HCT116 (cell line): ENCODE results near the gene DOK7. TPM values are rescaled to one million over a fixed set of nuclear protein-coding genes. Genes with fewer than 3 reads are reported as not detected.

ENCODE experiments used
- ATAC-seq: fragments of 200-7000 bp; cut with Tn5 transposase; 2 replicates; pipeline ENCODE4 v1.9.1; 2020; ENCODE audit warnings: mild to moderate bottlenecking, moderate library complexity
- BruUV-seq: library from RNA; stranded (reverse); fragments of 400-500 nt; replicated peaks from 2 replicates; lab custom pipeline; 2021; lab: Mats Ljungman, UMichigan
- CTCF ChIA-PET: fragments of 300-600 bp; sonication (Branson Sonifier 250); formaldehyde crosslinking; loops from one replicate; lab custom pipeline; 2021; ENCODE audit warnings: antibody characterized with exemption; lab: Charles Lee
- POLR2A ChIA-PET: fragments of 300-600, 350-600 bp; sonication (Branson Sonifier 250); formaldehyde crosslinking; loops from one replicate; lab custom pipeline; 2021; ENCODE audit warnings: antibody characterized with exemption; lab: Charles Lee
- RAD21 ChIA-PET, 2 experiments: fragments of 300-600 bp; sonication (Branson Sonifier 250); formaldehyde crosslinking; loops; one replicate each; lab custom pipeline; 2023; ENCODE audit warnings: low total read pairs in 2 of 2; ENCODE audit not compliant: uncharacterized antibody in 2 of 2, unreplicated experiment in 2 of 2, low non-redundant PET in 1 of 2; lab: Charles Lee
- DNase-seq: peaks from one replicate; pipeline ENCODE4 v3.0.0-alpha.2; 2010; ENCODE audit warnings: low read depth, low spot score
- H2AFZ ChIP-seq: fragments of 200-600 bp; shearing (Covaris generic), sonication (generic); 2 replicates; pipeline ENCODE4 v1.6.1; 2017; ENCODE audit warnings: low read depth, mixed run types, mixed read lengths, antibody characterized with exemption, low read length; ENCODE audit not compliant: poor library complexity, severe bottlenecking
- H3K27ac ChIP-seq: 2 replicates; pipeline ENCODE4 v1.5.1; 2012; ENCODE audit warnings: low read depth, low read length
- H3K27me3 ChIP-seq: fragments of 200-600 bp; sonication (generic); 2 replicates; pipeline ENCODE4 v1.6.1; 2016; ENCODE audit warnings: mixed run types, low read length, mixed read lengths; ENCODE audit not compliant: insufficient read depth
- H3K36me3 ChIP-seq, 2 experiments: fragments of 200-500 bp in 1 of 2; fragments of 200-600 bp in 1 of 2; sonication (Bioruptor generic) in 1 of 2; sonication (generic) in 1 of 2; 2 replicates each; pipeline versions ENCODE4 v1.5.1 to v1.6.1; 2014 to 2016; ENCODE audit warnings: low read length in 2 of 2, inconsistent platforms in 1 of 2, mixed read lengths in 1 of 2, mixed run types in 1 of 2; ENCODE audit not compliant: insufficient read depth in 2 of 2, control insufficient read depth in 1 of 2
- H3K4me1 ChIP-seq, 2 experiments: fragments of 200-600 bp in 1 of 2; sonication (generic) in 1 of 2; 2 replicates each; pipeline versions ENCODE4 v1.5.1 to v1.6.1; 2012 to 2017; ENCODE audit warnings: low read length in 2 of 2, inconsistent platforms in 1 of 2, mild to moderate bottlenecking in 1 of 2, mixed read lengths in 1 of 2, mixed run types in 1 of 2, moderate library complexity in 1 of 2; ENCODE audit not compliant: insufficient read depth in 2 of 2, control insufficient read depth in 1 of 2
- H3K4me2 ChIP-seq: fragments of 200-600 bp; sonication (generic); 2 replicates; pipeline ENCODE4 v1.6.1; 2017; ENCODE audit warnings: mixed run types, low read length, mixed read lengths
- H3K4me3 ChIP-seq, 2 experiments: fragments of 200-600 bp in 1 of 2; sonication (generic) in 1 of 2; replicated peaks in 1 of 2; 2 replicates each; pipeline ENCODE4 v1.5.1; 2011 to 2016; ENCODE audit warnings: low read length in 2 of 2, control low read depth in 1 of 2, low read depth in 1 of 2, mild to moderate bottlenecking in 1 of 2, mixed read lengths in 1 of 2, mixed run types in 1 of 2
- H3K79me2 ChIP-seq: fragments of 200-600 bp; sonication (generic); 2 replicates; pipeline ENCODE4 v1.6.1; 2017; ENCODE audit warnings: mild to moderate bottlenecking, mixed run types, low read length, moderate library complexity, mixed read lengths; ENCODE audit not compliant: insufficient read depth
- H3K9ac ChIP-seq: fragments of 200-600 bp; sonication (generic); 2 replicates; pipeline ENCODE4 v1.6.1; 2016; ENCODE audit warnings: low read length, mixed read lengths
- H3K9me2 ChIP-seq: fragments of 200-600 bp; sonication (generic), shearing (Covaris generic); 2 replicates; pipeline ENCODE4 v1.6.1; 2017; ENCODE audit warnings: mixed run types, mild to moderate bottlenecking, moderate library complexity; ENCODE audit not compliant: insufficient read depth
- H3K9me3 ChIP-seq, 2 experiments: fragments of 200-500 bp in 1 of 2; fragments of 200-600 bp in 1 of 2; sonication (Bioruptor generic) in 1 of 2; sonication (generic) in 1 of 2; 2 replicates each; pipeline ENCODE4 v1.6.1; 2014 to 2017; ENCODE audit warnings: low read length in 2 of 2, mixed read lengths in 2 of 2, inconsistent platforms in 1 of 2, low read depth in 1 of 2, mild to moderate bottlenecking in 1 of 2, mixed run types in 1 of 2, moderate library complexity in 1 of 2; ENCODE audit not compliant: control insufficient read depth in 1 of 2, insufficient read depth in 1 of 2
- H4K20me1 ChIP-seq: fragments of 200-600 bp; sonication (generic), shearing (Covaris generic); 2 replicates; pipeline ENCODE4 v1.6.1; 2017; ENCODE audit warnings: mixed run types, mild to moderate bottlenecking, moderate library complexity; ENCODE audit not compliant: insufficient read depth
- ATF3 ChIP-seq: IDR thresholded peaks from 2 replicates; pipeline ENCODE4 v1.6.1; 2012
- CTCF ChIP-seq, 3 experiments: fragments of 200-600 bp in 1 of 3; sonication (generic) in 1 of 3; IDR thresholded peaks in 2 of 3; conservative IDR thresholded peaks in 1 of 3; 2 replicates each; pipeline ENCODE4 v1.5.1; 2012 to 2017; ENCODE audit warnings: low read depth in 2 of 3, low read length in 2 of 3, antibody characterized with exemption in 1 of 3, borderline replicate concordance in 1 of 3, control low read depth in 1 of 3, mild to moderate bottlenecking in 1 of 3, mixed read lengths in 1 of 3, mixed run types in 1 of 3, moderate library complexity in 1 of 3; ENCODE audit not compliant: insufficient read depth in 1 of 3
- ELF1 ChIP-seq: IDR thresholded peaks from 2 replicates; pipeline ENCODE4 v1.6.1; 2012; ENCODE audit warnings: low read depth, borderline replicate concordance
- EZH2 ChIP-seq: fragments of 200-600 bp; sonication (generic); IDR thresholded peaks from 2 replicates; pipeline ENCODE4 v1.6.1; 2017; ENCODE audit warnings: antibody characterized with exemption, mixed run types
- EZH2phosphoT487 ChIP-seq: fragments of 200-600 bp; IDR thresholded peaks from 2 replicates; pipeline ENCODE4 v1.6.1; 2018; ENCODE audit warnings: antibody characterized with exemption, borderline replicate concordance
- JUND ChIP-seq: IDR thresholded peaks from 2 replicates; pipeline ENCODE4 v1.6.1; 2012
- MAX ChIP-seq: IDR thresholded peaks from 2 replicates; pipeline ENCODE4 v1.6.1; 2012
- POLR2AphosphoS5 ChIP-seq: IDR thresholded peaks from 2 replicates; pipeline ENCODE4 v1.6.1; 2011; ENCODE audit warnings: mild to moderate bottlenecking, low read depth, low read length, moderate library complexity
- RAD21 ChIP-seq: IDR thresholded peaks from 2 replicates; pipeline ENCODE4 v1.6.1; 2012; ENCODE audit warnings: low read depth, mild to moderate bottlenecking
- SIN3A ChIP-seq: IDR thresholded peaks from 2 replicates; pipeline ENCODE4 v1.6.1; 2012; ENCODE audit warnings: low read depth
- SRF ChIP-seq: IDR thresholded peaks from 2 replicates; pipeline ENCODE4 v1.6.1; 2012; ENCODE audit warnings: low read depth
- ZBTB33 ChIP-seq: IDR thresholded peaks from 2 replicates; pipeline ENCODE4 v1.6.1; 2011; ENCODE audit warnings: mild to moderate bottlenecking, low read length, moderate library complexity; ENCODE audit not compliant: insufficient replicate concordance; ENCODE audit errors: extremely low read depth
- ZFX ChIP-seq: fragments of 450-650 bp; IDR thresholded peaks from 2 replicates; pipeline ENCODE4 v1.6.1; 2017
- ZNF274 ChIP-seq: fragments of 200-500 bp; sonication (Bioruptor generic); IDR thresholded peaks from 2 replicates; pipeline ENCODE4 v1.6.1; 2014; ENCODE audit warnings: mild to moderate bottlenecking, low read depth, low read length, inconsistent platforms
- intact Hi-C: fragments of 100-400 bp; cut with micrococcal nuclease; formaldehyde crosslinking; loops from 2 replicates; pipeline ENCODE4 v1.10.0; 2022
- total RNA-seq: library from RNA; stranded (reverse); gene quantifications from one replicate; pipeline ENCODE4 v1.2.1, GENCODE V29; 2021; ENCODE audit not compliant: unreplicated experiment

Gene DOK7
- total RNA-seq, 1 experiment from 2014 or later = 2.4 TPM

GRCh38 chr4:3518941-3519340 is 55.8 kb downstream of the DOK7 start:
- no peaks in the 10 kb centered on the region for H3K9me2 ChIP-seq
- no peak overlapping the region for H3K27ac ChIP-seq
- no peak overlapping the region for H3K4me2 ChIP-seq
- no peaks in the 10 kb centered on the region for H4K20me1 ChIP-seq
- no peak overlapping the region for H3K9ac ChIP-seq
- H3K36me3 ChIP-seq = peaks cover 27 to 38% of the 10 kb centered on the region in 2 experiments
- no peak overlapping the region for H3K4me3 ChIP-seq
- ATAC-seq = no peak
- H3K4me1 ChIP-seq = no peaks in the 10 kb centered on the region
- no peak for DNase-seq
- ChIA-PET POLR2A (no interaction called here), RAD21 (no interaction called here)
- intact Hi-C loops = no loop called here
- H3K79me2 ChIP-seq = peaks cover 16% of the 10 kb centered on the region; the same call in 1 of the 2 replicates
- BruUV-seq = no TSS peak
- no peaks in the 10 kb centered on the region for H3K27me3 ChIP-seq
- no peaks in the 10 kb centered on the region for H3K9me3 ChIP-seq
- H2AFZ ChIP-seq = no peak overlapping the region
- TF ChIP-seq SIN3A (no peak), MAX (no peak), EZH2phosphoT487 (no peak), POLR2AphosphoS5 (no peak)
- TF ChIP-seq, all 23 proteins: peak for 0
- CTCF ChIA-PET = no interaction called here

GRCh38 chr4:3519468-3520264 is 56.6 kb downstream of the DOK7 start:
- ChIA-PET RAD21 (no interaction called here), POLR2A (no interaction called here), CTCF (no interaction called here)
- no peaks in the 10 kb centered on the region for H3K27me3 ChIP-seq
- H3K36me3 ChIP-seq = peaks cover 29 to 38% of the 10 kb centered on the region in 2 experiments; a peak in 3 of 4 replicates
- no peak overlapping the region for H3K9ac ChIP-seq
- H3K27ac ChIP-seq = no peak overlapping the region
- DNase-seq (no peak), ATAC-seq (no peak)
- intact Hi-C loops = no loop called here
- no peak overlapping the region for H3K4me2 ChIP-seq
- no peak overlapping the region for H3K4me3 ChIP-seq
- no TSS peak for BruUV-seq
- H3K9me3 ChIP-seq = no peaks in the 10 kb centered on the region
- no peaks in the 10 kb centered on the region for H3K9me2 ChIP-seq
- H2AFZ ChIP-seq = no peak overlapping the region
- no peaks in the 10 kb centered on the region for H3K4me1 ChIP-seq
- H3K79me2 ChIP-seq = peaks cover 22% of the 10 kb centered on the region; the same call in 1 of the 2 replicates
- no peaks in the 10 kb centered on the region for H4K20me1 ChIP-seq
- TF ChIP-seq RAD21 (no peak), ZFX (no peak), EZH2phosphoT487 (no peak), ZBTB33 (no peak), JUND (no peak), ZNF274 (no peak), SRF (no peak), MAX (no peak), EZH2 (no peak), CTCF (IDR thresholded peaks at IDR 0.05 in 2 of 3, conservative IDR thresholded peaks at IDR 0.05 in 1 of 3; ENCODE audit: borderline replicate concordance in 1 of 3, insufficient read depth in 1 of 3, low read depth in 2 of 3, low read length in 2 of 3) (no peak), ATF3 (no peak), ELF1 (no peak), POLR2AphosphoS5 (no peak)
